ENCODE results near the gene DYNLT4.
"Not testable (repeated sequence)": the region's sequence is repeated elsewhere in the genome, so short reads cannot be mapped to it uniquely, and the experiment has no call there.

Gene DYNLT4

GRCh38 chr1:44846985-44847384 is 39.8 kb upstream of the DYNLT4 start:
- Histone ChIP-seq H3K27ac (ENCODE audit: low read length) (no peak overlapping the region), H3K9ac (ENCODE audit: low read length) (no peak overlapping the region), H3K4me3 (ENCODE audit: low read length) (no peak overlapping the region), H3K79me2 (ENCODE audit: low read length) (no peaks in the 10 kb centered on the region), H3K9me3 (ENCODE audit: insufficient read depth, low read length) (no peaks in the 10 kb centered on the region), H3K27me3 (ENCODE audit: low read depth, low read length) (no peaks in the 10 kb centered on the region), H3K36me3 (replicated peaks; ENCODE audit: low read depth, low read length) (no peaks in the 10 kb centered on the region), H3K4me2 (ENCODE audit: low read length) (no peak overlapping the region), H2AFZ (ENCODE audit: low read depth, low read length) (no peak overlapping the region), H4K20me1 (ENCODE audit: insufficient read depth, low read length) (no peaks in the 10 kb centered on the region), H3K4me1 (ENCODE audit: low read length) (peaks cover 7% of the 10 kb centered on the region)
- no peak for TF ChIP-seq EZH2phosphoT487 (IDR thresholded peaks at IDR 0.05; ENCODE audit: low read depth)
- TF ChIP-seq CTCF (IDR thresholded peaks at IDR 0.05; ENCODE audit: low read depth, low read length) = no peak

GRCh38 chr1:44842862-44843655 is 35.9 kb upstream of the DYNLT4 start, which contains the start of gene PTCH2:
Gene PTCH2 (minus strand): TSS chr1:44843253. CDS start chr1:44842932, 321 bp downstream.
- Histone ChIP-seq H3K79me2 (ENCODE audit: low read length) (no peaks in the 10 kb centered on the region), H3K27me3 (ENCODE audit: low read depth, low read length) (no peaks in the 10 kb centered on the region), H3K9ac (ENCODE audit: low read length) (no peak within 1 kb of the TSS), H3K9me3 (ENCODE audit: insufficient read depth, low read length) (no peaks in the 10 kb centered on the region), H3K36me3 (replicated peaks; ENCODE audit: low read depth, low read length) (no peaks in the 10 kb centered on the region), H3K27ac (ENCODE audit: low read length) (no peak within 1 kb of the TSS), H3K4me3 (ENCODE audit: low read length) (no peak within 1 kb of the TSS), H4K20me1 (ENCODE audit: insufficient read depth, low read length) (no peaks in the 10 kb centered on the region), H3K4me1 (ENCODE audit: low read length) (no peaks in the 10 kb centered on the region), H2AFZ (ENCODE audit: low read depth, low read length) (no peak within 1 kb of the TSS), H3K4me2 (ENCODE audit: low read length) (no peak within 1 kb of the TSS)
- TF ChIP-seq CTCF (IDR thresholded peaks at IDR 0.05; ENCODE audit: low read depth, low read length) = no peak
- TF ChIP-seq EZH2phosphoT487 (IDR thresholded peaks at IDR 0.05; ENCODE audit: low read depth) = no peak

- no peaks in the 10 kb centered on the region for H4K20me1 ChIP-seq (ENCODE audit: insufficient read depth, low read length)
- no peaks in the 10 kb centered on the region for H3K27me3 ChIP-seq (ENCODE audit: low read depth, low read length)
- no peaks in the 10 kb centered on the region for H3K9me3 ChIP-seq (ENCODE audit: insufficient read depth, low read length)
- no peak overlapping the region for H3K27ac ChIP-seq (ENCODE audit: low read length)
- TF ChIP-seq CTCF (IDR thresholded peaks at IDR 0.05; ENCODE audit: low read depth, low read length) (no peak), EZH2phosphoT487 (IDR thresholded peaks at IDR 0.05; ENCODE audit: low read depth) (no peak)
- no peaks in the 10 kb centered on the region for H3K4me1 ChIP-seq (ENCODE audit: low read length)
- H3K4me3 ChIP-seq (ENCODE audit: low read length) = no peak overlapping the region
- no peaks in the 10 kb centered on the region for H3K36me3 ChIP-seq (replicated peaks; ENCODE audit: low read depth, low read length)
- no peak overlapping the region for H2AFZ ChIP-seq (ENCODE audit: low read depth, low read length)
- H3K9ac ChIP-seq (ENCODE audit: low read length) = no peak overlapping the region
- H3K4me2 ChIP-seq (ENCODE audit: low read length) = no peak overlapping the region
- H3K79me2 ChIP-seq (ENCODE audit: low read length) = no peaks in the 10 kb centered on the region
These were observed 35.3 kb upstream of the DYNLT4 start for GRCh38 chr1:44842486-44842861.

- Histone ChIP-seq H3K4me3 (ENCODE audit: low read length) (no peak overlapping the region), H3K36me3 (replicated peaks; ENCODE audit: low read depth, low read length) (no peaks in the 10 kb centered on the region), H3K4me1 (ENCODE audit: low read length) (peaks cover 11% of the 10 kb centered on the region), H3K9ac (ENCODE audit: low read length) (no peak overlapping the region), H3K27me3 (ENCODE audit: low read depth, low read length) (no peaks in the 10 kb centered on the region), H3K79me2 (ENCODE audit: low read length) (no peaks in the 10 kb centered on the region), H3K9me3 (ENCODE audit: insufficient read depth, low read length) (no peaks in the 10 kb centered on the region), H2AFZ (ENCODE audit: low read depth, low read length) (no peak overlapping the region), H4K20me1 (ENCODE audit: insufficient read depth, low read length) (no peaks in the 10 kb centered on the region), H3K27ac (ENCODE audit: low read length) (no peak overlapping the region), H3K4me2 (ENCODE audit: low read length) (no peak overlapping the region)
- TF ChIP-seq EZH2phosphoT487 (IDR thresholded peaks at IDR 0.05; ENCODE audit: low read depth) (no peak), CTCF (IDR thresholded peaks at IDR 0.05; ENCODE audit: low read depth, low read length) (no peak)
These were observed 32.4 kb upstream of the DYNLT4 start for GRCh38 chr1:44839576-44839975.

- H3K4me3 ChIP-seq (ENCODE audit: low read length); H3K27me3 ChIP-seq (ENCODE audit: low read depth, low read length); H3K4me2 ChIP-seq (ENCODE audit: low read length); H2AFZ ChIP-seq (ENCODE audit: low read depth, low read length); H3K36me3 ChIP-seq (replicated peaks; ENCODE audit: low read depth, low read length); H4K20me1 ChIP-seq (ENCODE audit: insufficient read depth, low read length); H3K79me2 ChIP-seq (ENCODE audit: low read length); H3K27ac ChIP-seq (ENCODE audit: low read length); H3K9ac ChIP-seq (ENCODE audit: low read length); H3K9me3 ChIP-seq (ENCODE audit: insufficient read depth, low read length): not testable (repeated sequence)
- peaks cover 14% of the 10 kb centered on the region for H3K4me1 ChIP-seq (ENCODE audit: low read length)
These were observed 31.1 kb upstream of the DYNLT4 start for GRCh38 chr1:44838294-44838693.
